IMR-90 (cell line): ENCODE measurements around the gene PRKCE.

Source experiments
- CEBPB ChIP-seq: IDR thresholded peaks from 2 replicates; pipeline ENCODE4 v1.6.1; 2012; ENCODE audit warnings: low read depth, low read length, improper control_type of control experiment
- CTCF ChIP-seq: conservative IDR thresholded peaks from 2 replicates; pipeline ENCODE4 v1.5.1; 2012; ENCODE audit warnings: mild to moderate bottlenecking, low read depth, low read length, improper control_type of control experiment
- POLR2A ChIP-seq: IDR thresholded peaks from 2 replicates; pipeline ENCODE4 v1.6.1; 2012; ENCODE audit warnings: mild to moderate bottlenecking, low read depth, low read length
- RAD21 ChIP-seq: IDR thresholded peaks from 2 replicates; pipeline ENCODE4 v1.6.1; 2012; ENCODE audit warnings: low read length, improper control_type of control experiment

GRCh38 chr2:45716915-45717314, 65.4 kb downstream of the PRKCE start:
- TF ChIP-seq POLR2A (no peak), CTCF (no peak), RAD21 (no peak), CEBPB (no peak)
